SK-N-SH treated with all-trans-retinoic acid at 6 μM for 48 hours (cell line): ENCODE results near the gene PGM1.

Source experiments
- ZFP30 ChIP-seq: fragments of 450-650 bp; formaldehyde crosslinking; IDR thresholded peaks from 2 replicates; pipeline ENCODE4 v1.5.0; 2022; ENCODE audit warnings: mild to moderate bottlenecking, moderate library complexity
- ZNF565 ChIP-seq: fragments of 450-650 bp; formaldehyde crosslinking; conservative IDR thresholded peaks from 2 replicates; pipeline ENCODE4 v1.5.0; 2020; ENCODE audit warnings: low read depth, mild to moderate bottlenecking, moderate library complexity

- no peak for TF ChIP-seq ZFP30
- TF ChIP-seq ZNF565 (CRISPR knock-in tag) = no peak
These were observed 38.9 kb downstream of the PGM1 start for GRCh38 chr1:63632110-63632509.
